NK-92 (cell line): Measurements from ENCODE around the gene GIGYF2.

Experiments used
- DNase-seq: peaks from one replicate; lab custom pipeline; 2025; ENCODE audit not compliant: unreplicated experiment; lab: John Stamatoyannopoulos, UW

Gene GIGYF2

GRCh38 chr2:232859385-232859916 lies 162.3 kb downstream of the GIGYF2 start:
- no peak for DNase-seq

GRCh38 chr2:232860593-232861241 lies 163.6 kb downstream of the GIGYF2 start:
- DNase-seq: no peak

GRCh38 chr2:232861353-232861752 lies 164.2 kb downstream of the GIGYF2 start:
- DNase-seq: no peak

- DNase-seq: no peak
Measured at GRCh38 chr2:232863996-232864395, 166.9 kb downstream of the GIGYF2 start.

- DNase-seq: no peak
Measured at GRCh38 chr2:232865165-232865564, 168.0 kb downstream of the GIGYF2 start.

- DNase-seq: no peak
Measured at GRCh38 chr2:232866104-232866503, 169.0 kb downstream of the GIGYF2 start.

- DNase-seq: no peak
Measured at GRCh38 chr2:232869138-232870017, 172.2 kb downstream of the GIGYF2 start.

- DNase-seq: no peak
Measured at GRCh38 chr2:232870018-232870765, 173.1 kb downstream of the GIGYF2 start, which contains the start of gene SNORC. TSS of gene SNORC (plus strand) at chr2:232870264. CDS start at chr2:232870342, 78 bp downstream.

GRCh38 chr2:232870766-232871371 lies 173.7 kb downstream of the GIGYF2 start:
- DNase-seq: no peak

GRCh38 chr2:232871418-232871834 lies 174.3 kb downstream of the GIGYF2 start:
- no peak for DNase-seq

- DNase-seq: no peak
Measured at GRCh38 chr2:232871835-232872736, 175.0 kb downstream of the GIGYF2 start.

- DNase-seq: no peak
Measured at GRCh38 chr2:232872826-232873225, 175.7 kb downstream of the GIGYF2 start.

- no peak for DNase-seq
Measured at GRCh38 chr2:232873292-232873908, 176.3 kb downstream of the GIGYF2 start.

GRCh38 chr2:232873909-232874641 lies 176.9 kb downstream of the GIGYF2 start:
- no peak for DNase-seq

- DNase-seq: no peak
Measured at GRCh38 chr2:232874677-232875223, 177.6 kb downstream of the GIGYF2 start.

- DNase-seq: no peak
Measured at GRCh38 chr2:232875256-232876121, 178.4 kb downstream of the GIGYF2 start.

- DNase-seq: no peak
Measured at GRCh38 chr2:232876161-232876977, 179.2 kb downstream of the GIGYF2 start.
